ENCODE measurements around the gene ZNF667.
A peak's percentile ranks its signal among the peaks of the same experiment; 100 is the strongest.

DNA sequence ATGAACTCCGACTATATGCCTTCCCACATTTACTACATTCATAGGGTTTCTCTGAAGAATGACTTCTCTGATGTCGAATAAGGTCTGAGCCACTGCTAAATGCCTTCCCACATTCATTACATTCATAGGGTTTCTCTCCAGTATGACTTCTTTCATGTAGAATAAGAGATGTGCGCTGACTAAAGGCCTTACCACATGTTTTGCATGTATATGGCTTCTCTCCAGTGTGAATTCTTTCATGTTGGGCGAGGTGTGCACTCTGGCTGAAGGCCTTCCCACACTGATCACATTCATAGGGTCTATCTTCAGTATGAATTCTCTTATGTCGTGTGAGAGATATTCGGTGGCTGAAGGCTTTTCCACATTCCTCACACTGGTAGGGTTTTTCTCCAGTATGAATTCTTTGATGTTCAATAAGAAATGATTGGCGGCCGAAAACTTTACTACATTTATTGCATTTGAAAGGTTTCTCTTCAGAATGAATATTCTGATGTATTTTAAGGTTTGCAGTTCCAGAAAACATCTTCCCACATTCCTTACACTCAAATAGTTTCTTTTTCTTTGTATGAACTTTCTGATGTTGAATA is 35.8 kb downstream of the ZNF667 start:
- TF ChIP-seq ZNF274 (IDR thresholded peaks at IDR 0.05; ENCODE audit: low read depth, low read length) (peak; percentile 92), YY1 (IDR thresholded peaks at IDR 0.05; ENCODE audit: insufficient read depth, insufficient read length) (no peak)

Data from NT2/D1 (cell line).